ENCODE measurements around the gene NUDT1.

NUDT1 gene

DNA sequence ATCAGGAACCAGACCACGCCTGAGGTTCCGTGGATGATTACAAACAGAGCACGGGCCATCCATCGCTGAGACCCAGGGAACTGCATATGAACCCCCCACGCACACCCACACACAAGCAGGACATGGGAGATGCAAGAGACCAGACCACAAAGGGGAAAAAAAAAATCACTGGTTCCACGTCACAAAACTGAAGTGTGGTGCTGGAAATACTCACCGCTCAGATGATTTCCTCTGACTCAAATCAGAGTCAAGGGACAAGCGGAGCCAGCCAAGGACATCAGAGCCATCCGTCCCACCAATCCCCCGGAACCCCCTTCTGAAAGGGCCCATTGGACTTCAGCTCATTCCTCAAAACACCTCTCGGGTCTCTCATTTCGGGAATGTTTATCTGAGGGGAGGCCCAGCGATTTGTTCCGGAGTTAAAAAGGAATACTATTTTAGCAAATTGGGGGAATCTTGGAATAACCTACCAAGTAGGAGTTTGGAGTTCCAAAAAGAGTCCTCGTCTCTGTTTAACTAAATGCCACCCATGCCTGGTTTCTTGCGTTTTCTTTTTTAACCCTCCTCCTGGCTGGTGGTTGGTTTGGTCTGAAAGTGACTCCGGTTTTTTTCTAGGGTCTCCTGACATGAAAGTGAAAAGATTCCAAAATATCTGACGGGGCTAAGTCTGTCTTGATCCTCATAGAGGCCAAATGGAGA lies 57.3 kb downstream of the NUDT1 start:
- TF ChIP-seq, protein P1, sequence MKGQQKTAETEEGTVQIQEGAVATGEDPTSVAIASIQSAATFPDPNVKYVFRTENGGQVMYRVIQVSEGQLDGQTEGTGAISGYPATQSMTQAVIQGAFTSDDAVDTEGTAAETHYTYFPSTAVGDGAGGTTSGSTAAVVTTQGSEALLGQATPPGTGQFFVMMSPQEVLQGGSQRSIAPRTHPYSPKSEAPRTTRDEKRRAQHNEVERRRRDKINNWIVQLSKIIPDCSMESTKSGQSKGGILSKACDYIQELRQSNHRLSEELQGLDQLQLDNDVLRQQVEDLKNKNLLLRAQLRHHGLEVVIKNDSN (IDR thresholded peaks at IDR 0.05): no peak
- TF ChIP-seq TCF12 (IDR thresholded peaks at IDR 0.05; ENCODE audit: low read depth) (no peak), TEAD4 (IDR thresholded peaks at IDR 0.05) (no peak), TAF1 (IDR thresholded peaks at IDR 0.05; ENCODE audit: low read depth) (no peak), CEBPB (IDR thresholded peaks at IDR 0.05) (no peak), CREB1 (IDR thresholded peaks at IDR 0.05; ENCODE audit: low read depth) (no peak), YY1 (IDR thresholded peaks at IDR 0.05; ENCODE audit: low read depth) (no peak), EGR1 (IDR thresholded peaks at IDR 0.05) (no peak), FOXM1 (IDR thresholded peaks at IDR 0.05; ENCODE audit: borderline replicate concordance, low read depth) (no peak), ZBTB7A (IDR thresholded peaks at IDR 0.05; ENCODE audit: low read depth) (no peak), EP300 (IDR thresholded peaks at IDR 0.05; ENCODE audit: borderline replicate concordance) (no peak), NFIC (IDR thresholded peaks at IDR 0.05) (no peak), RAD21 (IDR thresholded peaks at IDR 0.05; ENCODE audit: low read depth) (no peak)
- TF ChIP-seq, protein P2, sequence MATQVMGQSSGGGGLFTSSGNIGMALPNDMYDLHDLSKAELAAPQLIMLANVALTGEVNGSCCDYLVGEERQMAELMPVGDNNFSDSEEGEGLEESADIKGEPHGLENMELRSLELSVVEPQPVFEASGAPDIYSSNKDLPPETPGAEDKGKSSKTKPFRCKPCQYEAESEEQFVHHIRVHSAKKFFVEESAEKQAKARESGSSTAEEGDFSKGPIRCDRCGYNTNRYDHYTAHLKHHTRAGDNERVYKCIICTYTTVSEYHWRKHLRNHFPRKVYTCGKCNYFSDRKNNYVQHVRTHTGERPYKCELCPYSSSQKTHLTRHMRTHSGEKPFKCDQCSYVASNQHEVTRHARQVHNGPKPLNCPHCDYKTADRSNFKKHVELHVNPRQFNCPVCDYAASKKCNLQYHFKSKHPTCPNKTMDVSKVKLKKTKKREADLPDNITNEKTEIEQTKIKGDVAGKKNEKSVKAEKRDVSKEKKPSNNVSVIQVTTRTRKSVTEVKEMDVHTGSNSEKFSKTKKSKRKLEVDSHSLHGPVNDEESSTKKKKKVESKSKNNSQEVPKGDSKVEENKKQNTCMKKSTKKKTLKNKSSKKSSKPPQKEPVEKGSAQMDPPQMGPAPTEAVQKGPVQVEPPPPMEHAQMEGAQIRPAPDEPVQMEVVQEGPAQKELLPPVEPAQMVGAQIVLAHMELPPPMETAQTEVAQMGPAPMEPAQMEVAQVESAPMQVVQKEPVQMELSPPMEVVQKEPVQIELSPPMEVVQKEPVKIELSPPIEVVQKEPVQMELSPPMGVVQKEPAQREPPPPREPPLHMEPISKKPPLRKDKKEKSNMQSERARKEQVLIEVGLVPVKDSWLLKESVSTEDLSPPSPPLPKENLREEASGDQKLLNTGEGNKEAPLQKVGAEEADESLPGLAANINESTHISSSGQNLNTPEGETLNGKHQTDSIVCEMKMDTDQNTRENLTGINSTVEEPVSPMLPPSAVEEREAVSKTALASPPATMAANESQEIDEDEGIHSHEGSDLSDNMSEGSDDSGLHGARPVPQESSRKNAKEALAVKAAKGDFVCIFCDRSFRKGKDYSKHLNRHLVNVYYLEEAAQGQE (IDR thresholded peaks at IDR 0.05; ENCODE audit: low read depth): no peak
- TF ChIP-seq, protein P3, sequence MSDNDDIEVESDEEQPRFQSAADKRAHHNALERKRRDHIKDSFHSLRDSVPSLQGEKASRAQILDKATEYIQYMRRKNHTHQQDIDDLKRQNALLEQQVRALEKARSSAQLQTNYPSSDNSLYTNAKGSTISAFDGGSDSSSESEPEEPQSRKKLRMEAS (IDR thresholded peaks at IDR 0.05): no peak

DNA sequence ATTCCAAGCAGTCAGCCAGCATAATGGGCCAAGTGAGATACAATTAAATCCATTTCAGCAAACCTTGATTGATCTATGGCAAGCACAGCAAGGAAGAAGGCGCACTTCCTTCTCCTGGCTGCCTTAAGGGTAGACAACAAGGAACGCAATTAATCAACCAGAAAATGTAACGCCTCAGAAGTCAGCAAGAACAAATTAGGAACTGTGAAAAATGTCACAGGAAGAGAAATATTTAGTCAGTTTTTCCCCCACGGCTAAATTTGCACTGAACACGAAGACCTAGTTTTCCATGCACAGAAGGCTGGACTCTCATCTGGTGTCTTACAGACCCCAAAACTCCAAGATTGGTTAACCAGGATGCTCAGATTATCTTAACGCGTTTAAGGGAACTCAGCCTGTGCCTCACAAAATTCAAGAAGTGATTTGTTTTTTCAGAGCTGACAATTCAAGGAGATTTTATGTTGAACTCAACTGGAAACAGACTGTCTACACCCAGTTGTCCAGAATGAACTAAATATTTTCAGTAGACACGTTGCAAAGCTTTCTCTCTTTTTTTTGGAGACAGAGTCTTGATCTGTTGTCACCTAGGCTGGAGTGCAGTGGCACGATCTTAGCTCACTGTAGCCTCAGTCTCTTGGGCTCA lies 58.0 kb downstream of the NUDT1 start:
- TF ChIP-seq ZBTB7A (IDR thresholded peaks at IDR 0.05; ENCODE audit: low read depth) (no peak), EP300 (IDR thresholded peaks at IDR 0.05; ENCODE audit: borderline replicate concordance) (peak; percentile 46; the same call in 1 of the 2 replicates), CEBPB (IDR thresholded peaks at IDR 0.05) (no peak), TCF12 (IDR thresholded peaks at IDR 0.05; ENCODE audit: low read depth) (0 out of 2 replicates have a peak, but pooled peaks have one; percentile 34), YY1 (IDR thresholded peaks at IDR 0.05; ENCODE audit: low read depth) (no peak), EGR1 (IDR thresholded peaks at IDR 0.05) (no peak), TEAD4 (IDR thresholded peaks at IDR 0.05) (peak; percentile 54), NFIC (IDR thresholded peaks at IDR 0.05) (peak; percentile 44; the same call in 1 of the 2 replicates), CREB1 (IDR thresholded peaks at IDR 0.05; ENCODE audit: low read depth) (no peak), RAD21 (IDR thresholded peaks at IDR 0.05; ENCODE audit: low read depth) (no peak), FOXM1 (IDR thresholded peaks at IDR 0.05; ENCODE audit: borderline replicate concordance, low read depth) (no peak), TAF1 (IDR thresholded peaks at IDR 0.05; ENCODE audit: low read depth) (no peak)
- TF ChIP-seq, protein P2 (IDR thresholded peaks at IDR 0.05; ENCODE audit: low read depth): no peak
- TF ChIP-seq, protein P1 (IDR thresholded peaks at IDR 0.05): no peak
- TF ChIP-seq, protein P3 (IDR thresholded peaks at IDR 0.05): no peak

Measured in Ishikawa (cell line).